RWPE2 (cell line): Measurements from ENCODE around the gene SLC9A9.

Experiments used
- ATAC-seq: fragments of 200-7000 bp; cut with Tn5 transposase; 3 replicates; pipeline ENCODE4 v1.9.1; 2021; ENCODE audit warnings: low read depth
- DNase-seq: peaks from one replicate; pipeline ENCODE4 v3.0.0-alpha.2; 2020; ENCODE audit warnings: low spot score
- H3K27ac ChIP-seq: fragments of 450-650 bp; 2 replicates; pipeline ENCODE4 v1.5.1; 2017; ENCODE audit warnings: mild to moderate bottlenecking; ENCODE audit not compliant: poor library complexity, severe bottlenecking
- H3K27me3 ChIP-seq: fragments of 250-450 bp; sonication (Bioruptor Pico); 2 replicates; pipeline ENCODE4 v1.5.1; 2021; ENCODE audit warnings: mild to moderate bottlenecking, moderate library complexity; ENCODE audit not compliant: insufficient read depth, poor library complexity, severe bottlenecking
- H3K36me3 ChIP-seq: fragments of 250-450 bp; sonication (Bioruptor Pico); 2 replicates; pipeline ENCODE4 v1.5.1; 2020; ENCODE audit warnings: low read depth, mild to moderate bottlenecking, moderate library complexity
- H3K4me1 ChIP-seq: fragments of 250-450 bp; sonication (Bioruptor Pico); 2 replicates; pipeline ENCODE4 v1.5.1; 2021; ENCODE audit warnings: mild to moderate bottlenecking, moderate library complexity; ENCODE audit not compliant: insufficient read depth, poor library complexity, severe bottlenecking
- H3K4me3 ChIP-seq: fragments of 250-450 bp; sonication (Bioruptor Pico); 2 replicates; pipeline ENCODE4 v1.5.1; 2021; ENCODE audit warnings: mild to moderate bottlenecking, moderate library complexity; ENCODE audit not compliant: severe bottlenecking
- H3K9me3 ChIP-seq: fragments of 250-450 bp; sonication (Bioruptor Pico); 2 replicates; pipeline ENCODE4 v1.5.1; 2021; ENCODE audit warnings: mild to moderate bottlenecking, moderate library complexity; ENCODE audit not compliant: severe bottlenecking
- CTCF ChIP-seq: fragments of 450-650 bp; IDR thresholded peaks from one replicate; pipeline ENCODE4 v1.5.1; 2017; ENCODE audit warnings: mild to moderate bottlenecking, moderate library complexity; ENCODE audit not compliant: poor library complexity, severe bottlenecking

Gene SLC9A9

GRCh38 chr3:143358155-143358792 is 490.0 kb downstream of the SLC9A9 start:
- no peak overlapping the region for H3K4me3 ChIP-seq
- H3K4me1 ChIP-seq = no peaks in the 10 kb centered on the region
- no peak for TF ChIP-seq CTCF
- no peaks in the 10 kb centered on the region for H3K36me3 ChIP-seq
- no peak for DNase-seq
- no peak for ATAC-seq
- no peaks in the 10 kb centered on the region for H3K27me3 ChIP-seq
- no peaks in the 10 kb centered on the region for H3K9me3 ChIP-seq
- H3K27ac ChIP-seq = no peak overlapping the region

GRCh38 chr3:143357700-143358099 is 490.6 kb downstream of the SLC9A9 start:
- Histone ChIP-seq H3K4me3 (no peak overlapping the region), H3K27ac (no peak overlapping the region), H3K4me1 (no peaks in the 10 kb centered on the region), H3K9me3 (no peaks in the 10 kb centered on the region), H3K27me3 (no peaks in the 10 kb centered on the region), H3K36me3 (no peaks in the 10 kb centered on the region)
- no peak for TF ChIP-seq CTCF
- no peak for ATAC-seq
- no peak for DNase-seq

- ATAC-seq = no peak
- Histone ChIP-seq H3K27me3 (no peaks in the 10 kb centered on the region), H3K4me3 (no peak overlapping the region), H3K36me3 (no peaks in the 10 kb centered on the region), H3K9me3 (no peaks in the 10 kb centered on the region), H3K4me1 (no peaks in the 10 kb centered on the region), H3K27ac (no peak overlapping the region)
- no peak for DNase-seq
- TF ChIP-seq CTCF = no peak
These were observed 491.4 kb downstream of the SLC9A9 start for GRCh38 chr3:143356839-143357238.

GRCh38 chr3:143354342-143354741 is 493.9 kb downstream of the SLC9A9 start:
- Histone ChIP-seq H3K9me3 (no peaks in the 10 kb centered on the region), H3K4me1 (no peaks in the 10 kb centered on the region), H3K36me3 (no peaks in the 10 kb centered on the region), H3K27ac (no peak overlapping the region), H3K27me3 (no peaks in the 10 kb centered on the region), H3K4me3 (no peak overlapping the region)
- no peak for TF ChIP-seq CTCF
- DNase-seq = no peak
- ATAC-seq = no peak

- Histone ChIP-seq H3K4me3 (no peak overlapping the region), H3K27ac (no peak overlapping the region), H3K4me1 (no peaks in the 10 kb centered on the region), H3K9me3 (no peaks in the 10 kb centered on the region), H3K36me3 (no peaks in the 10 kb centered on the region), H3K27me3 (no peaks in the 10 kb centered on the region)
- DNase-seq (no peak), ATAC-seq (no peak)
- TF ChIP-seq CTCF = no peak
These were observed 495.3 kb downstream of the SLC9A9 start for GRCh38 chr3:143352850-143353550.
